GM19238 (cell line): ENCODE results near the gene LAMC2.
"Not testable (repeated sequence)": the region's sequence is repeated elsewhere in the genome, so short reads cannot be mapped to it uniquely, and the experiment has no call there.

Experiments used
- DNase-seq: peaks from one replicate; pipeline ENCODE4 v3.0.0; 2011; ENCODE audit warnings: low spot score; ENCODE audit not compliant: insufficient read length

The LAMC2 gene

DNA sequence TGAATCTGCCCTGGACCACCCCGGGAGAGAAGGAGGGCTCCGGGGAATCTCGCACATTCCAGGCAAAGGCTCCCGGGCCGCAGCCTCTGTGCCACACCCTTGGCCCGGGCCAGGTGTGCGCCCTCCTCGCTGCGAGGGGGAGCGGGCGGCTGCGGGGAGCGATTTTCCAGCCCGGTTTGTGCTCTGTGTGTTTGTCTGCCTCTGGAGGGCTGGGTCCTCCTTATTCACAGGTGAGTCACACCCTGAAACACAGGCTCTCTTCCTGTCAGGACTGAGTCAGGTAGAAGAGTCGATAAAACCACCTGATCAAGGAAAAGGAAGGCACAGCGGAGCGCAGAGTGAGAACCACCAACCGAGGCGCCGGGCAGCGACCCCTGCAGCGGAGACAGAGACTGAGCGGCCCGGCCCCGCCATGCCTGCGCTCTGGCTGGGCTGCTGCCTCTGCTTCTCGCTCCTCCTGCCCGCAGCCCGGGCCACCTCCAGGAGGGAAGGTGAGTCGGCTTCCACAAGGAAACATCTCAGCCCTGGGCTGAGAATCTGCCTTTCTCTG lies at the start of gene LAMC2:
TSS of gene LAMC2 (plus strand) at position 324 of the 550 bp plus-strand sequence. CDS start at position 413, 89 bp downstream.
- no peak for DNase-seq

DNA sequence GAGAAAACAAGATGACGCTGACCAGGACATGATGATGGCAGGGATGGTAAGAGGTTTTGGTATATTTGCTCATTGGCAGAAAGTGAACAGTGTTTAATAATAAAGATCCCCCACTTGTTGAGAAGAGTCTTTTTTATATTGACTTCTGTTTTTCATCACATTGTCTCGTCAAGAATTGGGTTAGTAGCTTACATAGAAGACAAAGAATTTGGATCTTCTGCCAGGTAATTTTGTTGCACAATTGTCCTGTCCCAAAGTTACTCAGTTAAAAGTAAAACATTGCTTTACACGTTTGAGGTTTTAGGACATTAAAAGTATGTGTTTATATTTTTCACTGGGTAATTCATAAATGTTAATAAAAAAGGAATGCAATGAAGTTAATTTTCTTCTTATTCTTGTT lies 48.3 kb upstream of the LAMC2 start:
- no peak for DNase-seq

DNA sequence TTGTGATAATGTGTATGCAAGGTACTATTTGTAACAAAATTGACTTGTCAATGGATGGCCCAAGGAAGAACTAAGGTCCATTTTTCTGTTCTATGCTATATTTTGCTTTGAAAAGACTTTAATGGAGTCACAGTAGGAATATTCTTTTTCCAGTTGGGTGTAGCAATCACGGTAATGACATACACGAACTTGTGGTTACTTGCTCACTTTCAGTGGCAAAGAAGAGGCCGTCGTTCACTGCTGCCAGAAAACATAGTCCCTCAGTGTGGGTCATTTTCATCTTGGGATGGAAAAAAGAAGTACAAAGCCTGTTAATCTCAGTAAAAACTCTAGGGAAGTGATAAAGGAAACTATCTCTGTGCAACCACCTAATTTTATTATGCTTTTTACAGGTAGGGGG lies 47.8 kb upstream of the LAMC2 start:
- no peak for DNase-seq

DNA sequence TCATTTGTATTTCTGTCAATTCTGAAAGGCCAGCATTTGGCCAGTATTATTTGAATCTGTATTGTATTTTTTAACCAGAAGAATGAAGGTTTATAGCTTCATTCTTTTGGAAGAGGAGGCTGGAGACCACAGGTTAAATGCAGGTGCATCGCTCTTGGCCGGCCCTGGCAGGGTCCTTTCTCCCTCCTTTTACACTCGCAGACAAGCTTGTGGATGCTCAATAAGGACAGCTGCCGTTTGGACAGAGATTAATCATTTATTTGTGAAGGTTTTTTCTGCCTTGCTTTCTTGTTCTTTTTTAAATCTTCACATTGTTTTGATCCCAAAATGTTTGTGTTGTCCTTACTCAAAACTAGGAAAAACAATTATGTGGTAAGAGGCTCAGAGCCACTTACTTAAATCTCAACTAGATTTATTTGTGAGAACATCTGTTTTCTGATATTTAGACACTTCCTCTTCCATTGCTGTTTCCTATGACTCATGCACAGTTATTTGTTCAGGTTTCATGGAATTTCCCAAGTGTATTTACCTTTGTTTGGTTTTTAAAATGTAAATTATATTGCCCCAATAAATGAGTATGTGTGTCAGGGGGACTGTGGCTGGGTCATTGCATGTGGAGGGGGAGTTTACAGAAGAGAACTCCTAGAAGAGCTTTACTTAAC lies 46.7 kb upstream of the LAMC2 start:
- DNase-seq, result no peak

DNA sequence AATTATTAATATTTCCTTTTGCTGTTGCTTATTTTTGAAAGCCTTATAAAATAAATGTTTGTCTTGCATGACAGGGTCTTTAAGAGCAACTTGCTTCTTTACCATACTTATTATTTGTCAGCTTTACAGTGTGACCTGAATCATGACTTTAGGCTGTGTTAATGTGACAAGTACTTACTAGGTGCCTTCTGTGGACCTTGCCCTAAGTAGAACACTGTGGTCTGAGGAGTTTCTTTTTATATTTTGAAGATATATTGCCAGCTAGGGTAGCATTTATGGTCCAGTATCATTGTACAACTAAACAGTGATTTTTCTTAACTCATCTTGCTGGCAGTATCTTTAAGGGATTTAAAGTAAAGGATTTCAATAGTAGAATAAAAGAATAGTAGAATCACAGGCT lies 45.4 kb upstream of the LAMC2 start:
- no peak for DNase-seq

- DNase-seq, result no peak
Observed at GRCh38 chr1:183142171-183142570, 43.9 kb upstream of the LAMC2 start.

DNA sequence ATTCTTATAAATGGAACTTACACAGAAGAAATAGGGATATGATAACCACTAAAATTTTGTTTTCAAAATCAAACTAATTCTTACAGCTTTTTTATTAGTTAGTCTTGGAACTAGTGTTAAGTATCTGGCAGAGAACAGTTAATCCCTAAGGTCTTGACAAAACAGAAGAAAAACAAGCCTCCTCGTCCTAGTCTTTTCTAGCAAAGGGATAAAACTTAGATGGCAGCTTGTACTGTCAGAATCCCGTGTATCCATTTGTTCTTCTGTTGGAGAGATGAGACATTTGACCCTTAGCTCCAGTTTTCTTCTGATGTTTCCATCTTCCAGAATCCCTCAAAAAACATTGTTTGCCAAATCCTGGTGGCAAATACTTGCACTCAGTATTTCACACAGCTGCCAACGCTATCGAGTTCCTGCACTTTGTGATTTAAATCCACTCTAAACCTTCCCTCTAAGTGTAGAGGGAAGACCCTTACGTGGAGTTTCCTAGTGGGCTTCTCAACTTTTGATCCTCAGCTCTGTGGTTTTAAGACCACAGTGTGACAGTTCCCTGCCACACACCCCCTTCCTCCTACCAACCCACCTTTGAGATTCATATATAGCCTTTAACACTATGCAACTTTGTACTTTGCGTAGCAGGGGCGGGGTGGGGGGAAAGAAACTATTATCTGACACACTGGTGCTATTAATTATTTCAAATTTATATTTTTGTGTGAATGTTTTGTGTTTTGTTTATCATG lies 42.3 kb upstream of the LAMC2 start:
- no peak for DNase-seq

- no peak for DNase-seq
Observed at GRCh38 chr1:183144752-183145151, 41.3 kb upstream of the LAMC2 start.

DNA sequence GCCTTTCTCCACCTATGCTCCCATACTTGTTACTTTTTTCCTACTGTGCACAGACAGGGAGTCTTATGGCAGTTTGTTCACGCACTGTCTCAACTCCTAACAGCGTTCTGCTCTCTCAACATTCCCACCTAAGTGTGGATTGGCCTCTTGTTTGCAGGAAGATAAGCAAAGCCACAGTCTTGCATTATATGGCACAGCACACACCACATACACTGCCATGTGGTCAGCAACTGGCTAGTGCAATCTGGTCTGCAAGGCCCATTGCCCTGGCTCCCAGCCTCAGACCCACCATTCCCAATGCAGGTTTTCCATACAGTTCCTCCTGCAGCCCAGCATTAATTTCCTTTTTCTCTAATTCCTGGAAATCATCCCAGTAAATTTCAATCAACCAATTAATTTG lies 38.3 kb upstream of the LAMC2 start:
- DNase-seq, result no peak

DNA sequence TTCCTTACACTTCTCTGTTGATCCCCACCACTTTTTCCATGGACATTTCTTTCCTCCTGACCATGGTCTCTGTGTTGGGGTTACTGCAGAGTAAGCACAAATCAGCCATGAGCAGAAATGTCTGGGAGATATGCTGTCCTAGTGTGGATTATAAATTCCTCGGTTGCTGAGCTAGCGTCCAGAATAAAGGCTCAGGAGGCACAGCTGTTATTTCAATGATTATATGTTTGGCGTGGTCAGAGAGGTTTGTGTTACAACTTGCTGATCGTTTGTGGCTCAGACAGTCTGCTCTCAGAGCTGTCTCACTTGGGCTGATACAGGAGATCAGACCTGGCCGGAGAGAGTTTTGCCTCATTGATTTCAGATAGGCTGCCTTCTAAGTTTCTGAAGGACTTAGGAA lies 37.5 kb upstream of the LAMC2 start:
- DNase-seq, result no peak

- DNase-seq, result no peak
Observed at GRCh38 chr1:183149273-183149672, 36.8 kb upstream of the LAMC2 start.

GRCh38 chr1:183150032-183150431 lies 36.0 kb upstream of the LAMC2 start:
- DNase-seq, result not testable (repeated sequence)

DNA sequence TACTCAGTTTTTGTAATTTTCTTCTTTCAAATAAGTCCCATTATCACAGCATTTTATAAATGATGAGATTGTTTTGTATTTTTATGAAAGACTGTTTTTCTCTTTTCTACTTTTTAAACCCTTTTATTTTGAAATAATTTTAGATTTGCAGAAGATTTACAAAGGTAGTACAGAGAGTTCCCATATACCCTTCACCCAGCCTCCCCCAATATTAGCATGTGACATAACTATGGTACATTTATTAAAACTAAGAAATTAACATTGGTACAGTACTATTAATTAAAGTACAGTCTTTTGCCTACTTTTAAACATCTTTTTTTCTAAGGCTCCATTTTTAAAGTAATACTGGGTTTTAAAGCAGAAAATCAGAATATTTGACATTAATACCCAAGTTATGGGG lies 35.6 kb upstream of the LAMC2 start:
- no peak for DNase-seq

DNA sequence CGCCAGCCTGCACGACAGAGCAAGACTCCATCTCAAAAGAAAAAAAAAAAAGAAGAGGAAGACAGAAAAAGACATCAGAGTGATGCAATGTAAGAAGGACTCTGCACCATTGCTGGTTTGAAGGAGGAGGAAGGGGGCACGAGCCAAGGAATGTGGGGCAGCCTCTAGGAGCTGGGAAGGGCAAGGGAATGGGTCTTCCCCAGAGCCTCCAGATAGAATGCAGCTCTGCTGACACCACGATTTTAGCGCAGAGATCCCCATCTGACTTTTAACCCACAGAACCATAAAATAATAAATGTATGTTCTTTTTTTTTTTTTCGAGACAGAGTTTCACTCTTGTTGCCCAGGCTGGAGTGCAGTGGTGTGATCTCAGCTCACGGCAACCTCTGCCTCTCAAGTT lies 33.9 kb upstream of the LAMC2 start:
- no peak for DNase-seq

DNA sequence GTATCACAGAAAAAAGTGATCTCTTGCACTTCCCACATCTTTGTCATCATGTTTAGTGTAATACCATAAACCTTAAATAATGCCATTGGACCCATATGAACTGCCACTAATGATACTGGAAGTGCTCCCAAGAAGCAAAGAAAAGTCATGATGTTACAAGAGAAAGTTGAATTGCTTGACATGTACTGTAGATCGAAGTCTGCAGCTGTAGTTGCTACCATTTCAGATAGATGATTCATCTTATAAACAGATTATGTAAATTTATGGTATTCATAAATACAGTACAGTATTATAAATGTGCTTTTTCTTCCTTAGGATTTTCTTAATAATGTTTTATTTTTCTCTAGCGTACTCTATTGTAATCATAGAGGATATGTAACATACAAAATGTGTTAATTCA lies 30.1 kb upstream of the LAMC2 start:
- DNase-seq, result no peak

DNA sequence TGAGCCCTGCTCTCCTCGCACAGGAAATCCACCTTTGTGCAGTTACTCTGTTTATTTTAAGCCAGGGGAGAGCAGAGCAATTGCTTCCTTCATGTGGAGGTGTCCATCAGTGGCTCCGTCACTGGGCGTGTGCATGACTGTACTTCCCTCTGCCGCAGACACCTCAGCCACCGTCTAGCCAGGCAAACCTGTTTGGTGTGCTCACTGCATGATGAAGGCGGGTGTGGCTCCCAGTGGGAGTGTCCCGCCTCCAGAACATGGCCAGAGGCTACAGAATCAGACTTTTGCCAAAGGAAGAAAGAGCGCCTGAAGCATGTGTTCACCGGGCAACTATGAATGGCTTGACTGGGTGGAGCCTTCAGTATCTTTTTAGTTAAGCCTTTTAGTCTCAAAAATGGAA lies 26.1 kb upstream of the LAMC2 start:
- no peak for DNase-seq

GRCh38 chr1:183161391-183161790 lies 24.7 kb upstream of the LAMC2 start:
- no peak for DNase-seq

DNA sequence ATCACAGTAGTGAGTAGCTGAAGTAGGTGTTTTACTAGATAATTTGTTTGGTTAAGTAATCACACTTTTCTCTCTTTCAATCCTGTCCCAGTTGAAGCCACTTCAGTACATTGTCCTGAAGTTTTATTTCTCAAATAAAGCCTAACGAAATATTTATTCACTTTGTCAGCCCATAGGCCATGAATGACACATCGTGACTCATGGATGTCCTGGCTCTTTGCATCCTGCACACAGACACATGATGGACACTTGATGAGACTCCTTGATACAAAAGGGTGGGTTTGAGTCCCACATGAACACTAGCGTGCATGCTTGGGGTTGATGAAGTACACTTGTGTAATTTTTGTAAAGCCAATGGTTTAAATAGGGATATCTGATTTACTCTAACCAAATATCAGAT lies 22.7 kb upstream of the LAMC2 start:
- no peak for DNase-seq

- DNase-seq, result no peak
Observed at GRCh38 chr1:183164340-183164739, 21.7 kb upstream of the LAMC2 start.

DNA sequence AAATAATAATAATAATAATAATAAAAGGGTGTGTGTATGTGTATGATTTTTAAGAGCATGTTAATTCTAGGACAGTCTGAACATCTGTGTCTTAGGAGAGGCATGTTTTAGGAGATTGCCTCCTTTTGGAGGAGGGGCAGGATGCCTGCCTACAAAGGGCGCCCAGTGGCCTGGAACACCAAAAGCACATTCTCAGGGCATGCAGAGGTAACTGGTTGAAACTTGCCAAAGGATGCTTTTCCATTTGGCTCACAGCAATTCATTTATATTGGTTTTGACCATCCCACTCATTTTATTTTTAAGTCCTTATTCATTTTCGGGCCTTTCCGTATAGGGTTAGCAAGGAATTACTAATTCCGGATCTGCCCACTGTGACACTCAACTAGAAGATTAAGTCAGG lies 21.1 kb upstream of the LAMC2 start:
- DNase-seq, result no peak

DNA sequence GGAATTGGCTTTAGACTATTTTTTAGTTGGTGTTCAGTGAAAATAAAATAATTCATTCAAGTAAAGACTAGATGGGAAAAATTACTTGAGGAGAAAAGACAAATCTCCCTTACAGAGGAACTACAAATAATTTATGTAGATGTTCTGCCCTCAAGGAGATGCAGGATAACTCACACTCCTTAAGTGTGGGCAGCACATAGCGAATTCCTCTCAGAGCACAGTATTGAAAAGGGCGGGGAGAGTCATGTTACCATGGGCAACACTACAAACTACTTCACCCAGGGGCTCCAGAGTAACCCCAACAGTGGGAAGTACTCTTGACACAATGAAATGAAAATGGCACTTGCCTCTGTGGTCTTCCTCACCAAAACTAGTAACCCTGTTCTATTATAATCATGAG lies 20.6 kb upstream of the LAMC2 start:
- no peak for DNase-seq

DNA sequence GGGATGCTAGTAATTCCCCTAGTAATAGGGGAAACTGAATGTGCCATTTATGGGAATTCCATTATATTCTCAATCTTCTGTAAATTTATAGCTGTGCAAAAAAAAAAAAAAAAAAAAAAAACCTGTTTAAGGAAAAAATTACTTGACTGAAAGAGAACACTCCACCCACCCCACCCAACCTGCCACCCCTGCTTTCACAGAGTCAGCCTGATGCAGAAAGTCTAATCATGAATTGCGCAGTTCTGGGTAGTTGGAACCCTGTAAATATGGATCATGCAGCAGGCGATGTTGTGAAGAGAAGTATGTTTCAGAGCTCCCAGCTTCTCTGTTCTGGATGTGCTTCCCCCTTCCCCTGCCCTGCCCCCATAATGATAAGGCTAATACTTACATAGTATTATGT lies 19.6 kb upstream of the LAMC2 start:
- DNase-seq, result no peak

- no peak for DNase-seq
Observed at GRCh38 chr1:183167676-183168075, 18.4 kb upstream of the LAMC2 start.
